H1 (cell line): ENCODE data around the gene MTMR2.

Experiments
- CTCF ChIP-seq, 3 experiments: IDR thresholded peaks; 1 replicate in 2 of 3; 2 replicates in 1 of 3; pipeline versions ENCODE4 v1.5.1 to v1.6.1; 2011; ENCODE audit warnings: low read length in 3 of 3, mild to moderate bottlenecking in 3 of 3, inconsistent platforms in 2 of 3, low read depth in 1 of 3, moderate library complexity in 1 of 3; ENCODE audit not compliant: insufficient read depth in 1 of 3; ENCODE audit errors: control extremely low read depth in 1 of 3
- EZH2 ChIP-seq: fragments of 200-600 bp; sonication (generic); IDR thresholded peaks from 2 replicates; pipeline ENCODE4 v1.7.1; 2012; ENCODE audit warnings: low read depth, mild to moderate bottlenecking, moderate library complexity, low read length, inconsistent platforms; ENCODE audit not compliant: severe bottlenecking
- FOSL1 ChIP-seq: IDR thresholded peaks from 2 replicates; pipeline ENCODE4 v1.6.1; 2011; ENCODE audit warnings: mild to moderate bottlenecking, low read depth, low read length, moderate library complexity; ENCODE audit not compliant: insufficient read depth

DNA sequence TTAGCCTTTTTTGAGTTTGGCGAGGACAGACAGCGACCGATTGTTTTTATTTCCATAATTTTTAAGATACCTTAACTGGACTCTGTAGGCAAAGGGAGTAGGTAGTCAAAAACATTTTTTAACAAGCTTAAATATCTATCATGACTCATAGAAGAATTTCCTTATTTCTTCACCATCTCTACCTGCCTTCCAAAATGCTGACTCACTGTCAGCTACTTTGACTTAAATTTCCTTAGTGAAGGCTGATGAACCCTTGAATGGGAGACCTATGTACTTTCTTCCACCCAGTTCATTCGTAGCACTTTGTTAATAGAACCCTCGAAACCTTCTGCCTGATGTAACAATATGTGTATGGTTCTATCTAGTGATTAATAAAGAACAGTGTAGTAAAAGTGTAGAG, 1.1 kb upstream of the MTMR2 start:
- TF ChIP-seq EZH2 = no peak
- no peak for TF ChIP-seq CTCF (IDR thresholded peaks at IDR 0.05; ENCODE audit: control extremely low read depth in 1 of 3, insufficient read depth in 1 of 3, low read depth in 1 of 3, low read length in 3 of 3)
- TF ChIP-seq FOSL1 = no peak
